ENCODE results near the gene GLIS1. TPM values are rescaled to one million over a fixed set of nuclear protein-coding genes. Genes with fewer than 3 reads are reported as not detected.

Gene GLIS1
- total and polyA plus RNA-seq, 10 of the 15 experiments (the other 5 are each of a cell fraction or from before 2014, with no cell fraction given): not detected

DNA sequence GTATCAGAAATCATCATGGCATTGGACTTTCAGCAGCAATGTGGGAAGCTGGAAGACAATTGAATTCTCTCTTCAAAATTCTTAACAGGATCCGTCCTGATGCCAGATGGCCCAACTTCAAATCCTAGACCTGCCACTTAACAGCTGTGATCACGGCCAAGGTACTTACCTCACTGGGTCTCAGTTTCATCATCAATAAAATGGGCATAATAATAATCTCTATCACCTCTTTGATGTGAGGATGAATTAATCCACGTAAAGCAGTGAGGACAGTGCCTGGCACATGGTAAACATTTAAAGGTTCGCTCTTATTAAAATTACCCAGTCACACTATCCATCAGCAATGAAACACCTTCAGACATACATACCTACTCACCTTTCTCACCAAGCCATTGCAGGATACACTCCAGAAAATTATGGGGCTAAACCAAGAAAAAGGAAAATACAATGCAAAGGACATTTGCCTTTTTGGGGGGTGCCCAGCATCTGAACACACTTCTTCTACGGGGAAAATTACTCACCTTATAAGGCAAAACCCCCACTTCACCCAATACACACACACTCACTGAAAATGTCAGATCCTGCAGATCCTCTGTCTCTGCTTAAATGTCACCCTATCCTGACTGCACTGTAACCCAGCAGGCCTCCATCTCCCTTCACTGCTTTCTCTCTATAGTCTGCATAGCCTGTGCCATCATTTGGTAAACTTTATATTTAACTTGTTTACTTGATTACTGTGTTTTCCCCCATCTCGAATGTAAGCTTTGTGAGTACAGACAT is 21.7 kb downstream of the GLIS1 start:
- ChIA-PET RAD21 (ENCODE audit: unreplicated experiment) (no interaction called here), CTCF (interaction anchor here (0.6 to 1.1 kb wide), 4 partner anchors 37 to 234 kb away, joined by 3 to 4 read pairs (median 3); no protein-coding TSS in a partner anchor)
- in situ Hi-C loops (cut with MboI): no loop called here
- TF ChIP-seq, protein P1, sequence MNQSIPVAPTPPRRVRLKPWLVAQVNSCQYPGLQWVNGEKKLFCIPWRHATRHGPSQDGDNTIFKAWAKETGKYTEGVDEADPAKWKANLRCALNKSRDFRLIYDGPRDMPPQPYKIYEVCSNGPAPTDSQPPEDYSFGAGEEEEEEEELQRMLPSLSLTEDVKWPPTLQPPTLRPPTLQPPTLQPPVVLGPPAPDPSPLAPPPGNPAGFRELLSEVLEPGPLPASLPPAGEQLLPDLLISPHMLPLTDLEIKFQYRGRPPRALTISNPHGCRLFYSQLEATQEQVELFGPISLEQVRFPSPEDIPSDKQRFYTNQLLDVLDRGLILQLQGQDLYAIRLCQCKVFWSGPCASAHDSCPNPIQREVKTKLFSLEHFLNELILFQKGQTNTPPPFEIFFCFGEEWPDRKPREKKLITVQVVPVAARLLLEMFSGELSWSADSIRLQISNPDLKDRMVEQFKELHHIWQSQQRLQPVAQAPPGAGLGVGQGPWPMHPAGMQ (IDR thresholded peaks at IDR 0.05; ENCODE audit: borderline replicate concordance): no peak
- TF ChIP-seq, protein P2, sequence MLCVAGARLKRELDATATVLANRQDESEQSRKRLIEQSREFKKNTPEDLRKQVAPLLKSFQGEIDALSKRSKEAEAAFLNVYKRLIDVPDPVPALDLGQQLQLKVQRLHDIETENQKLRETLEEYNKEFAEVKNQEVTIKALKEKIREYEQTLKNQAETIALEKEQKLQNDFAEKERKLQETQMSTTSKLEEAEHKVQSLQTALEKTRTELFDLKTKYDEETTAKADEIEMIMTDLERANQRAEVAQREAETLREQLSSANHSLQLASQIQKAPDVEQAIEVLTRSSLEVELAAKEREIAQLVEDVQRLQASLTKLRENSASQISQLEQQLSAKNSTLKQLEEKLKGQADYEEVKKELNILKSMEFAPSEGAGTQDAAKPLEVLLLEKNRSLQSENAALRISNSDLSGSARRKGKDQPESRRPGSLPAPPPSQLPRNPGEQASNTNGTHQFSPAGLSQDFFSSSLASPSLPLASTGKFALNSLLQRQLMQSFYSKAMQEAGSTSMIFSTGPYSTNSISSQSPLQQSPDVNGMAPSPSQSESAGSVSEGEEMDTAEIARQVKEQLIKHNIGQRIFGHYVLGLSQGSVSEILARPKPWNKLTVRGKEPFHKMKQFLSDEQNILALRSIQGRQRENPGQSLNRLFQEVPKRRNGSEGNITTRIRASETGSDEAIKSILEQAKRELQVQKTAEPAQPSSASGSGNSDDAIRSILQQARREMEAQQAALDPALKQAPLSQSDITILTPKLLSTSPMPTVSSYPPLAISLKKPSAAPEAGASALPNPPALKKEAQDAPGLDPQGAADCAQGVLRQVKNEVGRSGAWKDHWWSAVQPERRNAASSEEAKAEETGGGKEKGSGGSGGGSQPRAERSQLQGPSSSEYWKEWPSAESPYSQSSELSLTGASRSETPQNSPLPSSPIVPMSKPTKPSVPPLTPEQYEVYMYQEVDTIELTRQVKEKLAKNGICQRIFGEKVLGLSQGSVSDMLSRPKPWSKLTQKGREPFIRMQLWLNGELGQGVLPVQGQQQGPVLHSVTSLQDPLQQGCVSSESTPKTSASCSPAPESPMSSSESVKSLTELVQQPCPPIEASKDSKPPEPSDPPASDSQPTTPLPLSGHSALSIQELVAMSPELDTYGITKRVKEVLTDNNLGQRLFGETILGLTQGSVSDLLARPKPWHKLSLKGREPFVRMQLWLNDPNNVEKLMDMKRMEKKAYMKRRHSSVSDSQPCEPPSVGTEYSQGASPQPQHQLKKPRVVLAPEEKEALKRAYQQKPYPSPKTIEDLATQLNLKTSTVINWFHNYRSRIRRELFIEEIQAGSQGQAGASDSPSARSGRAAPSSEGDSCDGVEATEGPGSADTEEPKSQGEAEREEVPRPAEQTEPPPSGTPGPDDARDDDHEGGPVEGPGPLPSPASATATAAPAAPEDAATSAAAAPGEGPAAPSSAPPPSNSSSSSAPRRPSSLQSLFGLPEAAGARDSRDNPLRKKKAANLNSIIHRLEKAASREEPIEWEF (IDR thresholded peaks at IDR 0.05; ENCODE audit: insufficient replicate concordance, low read depth, low read length): no peak
- TF ChIP-seq MTA2 (IDR thresholded peaks at IDR 0.05; ENCODE audit: low read depth): no peak
- TF ChIP-seq IRF4 (IDR thresholded peaks at IDR 0.05; ENCODE audit: low read depth, low read length): no peak
- TF ChIP-seq, protein P3, sequence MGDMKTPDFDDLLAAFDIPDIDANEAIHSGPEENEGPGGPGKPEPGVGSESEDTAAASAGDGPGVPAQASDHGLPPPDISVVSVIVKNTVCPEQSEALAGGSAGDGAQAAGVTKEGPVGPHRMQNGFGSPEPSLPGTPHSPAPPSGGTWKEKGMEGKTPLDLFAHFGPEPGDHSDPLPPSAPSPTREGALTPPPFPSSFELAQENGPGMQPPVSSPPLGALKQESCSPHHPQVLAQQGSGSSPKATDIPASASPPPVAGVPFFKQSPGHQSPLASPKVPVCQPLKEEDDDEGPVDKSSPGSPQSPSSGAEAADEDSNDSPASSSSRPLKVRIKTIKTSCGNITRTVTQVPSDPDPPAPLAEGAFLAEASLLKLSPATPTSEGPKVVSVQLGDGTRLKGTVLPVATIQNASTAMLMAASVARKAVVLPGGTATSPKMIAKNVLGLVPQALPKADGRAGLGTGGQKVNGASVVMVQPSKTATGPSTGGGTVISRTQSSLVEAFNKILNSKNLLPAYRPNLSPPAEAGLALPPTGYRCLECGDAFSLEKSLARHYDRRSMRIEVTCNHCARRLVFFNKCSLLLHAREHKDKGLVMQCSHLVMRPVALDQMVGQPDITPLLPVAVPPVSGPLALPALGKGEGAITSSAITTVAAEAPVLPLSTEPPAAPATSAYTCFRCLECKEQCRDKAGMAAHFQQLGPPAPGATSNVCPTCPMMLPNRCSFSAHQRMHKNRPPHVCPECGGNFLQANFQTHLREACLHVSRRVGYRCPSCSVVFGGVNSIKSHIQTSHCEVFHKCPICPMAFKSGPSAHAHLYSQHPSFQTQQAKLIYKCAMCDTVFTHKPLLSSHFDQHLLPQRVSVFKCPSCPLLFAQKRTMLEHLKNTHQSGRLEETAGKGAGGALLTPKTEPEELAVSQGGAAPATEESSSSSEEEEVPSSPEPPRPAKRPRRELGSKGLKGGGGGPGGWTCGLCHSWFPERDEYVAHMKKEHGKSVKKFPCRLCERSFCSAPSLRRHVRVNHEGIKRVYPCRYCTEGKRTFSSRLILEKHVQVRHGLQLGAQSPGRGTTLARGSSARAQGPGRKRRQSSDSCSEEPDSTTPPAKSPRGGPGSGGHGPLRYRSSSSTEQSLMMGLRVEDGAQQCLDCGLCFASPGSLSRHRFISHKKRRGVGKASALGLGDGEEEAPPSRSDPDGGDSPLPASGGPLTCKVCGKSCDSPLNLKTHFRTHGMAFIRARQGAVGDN (IDR thresholded peaks at IDR 0.05): no peak
- no peak for TF ChIP-seq SUPT20H (IDR thresholded peaks at IDR 0.05; ENCODE audit: borderline replicate concordance, control insufficient read depth, low read depth, low read length)
- TF ChIP-seq ZNF217 (IDR thresholded peaks at IDR 0.05): no peak
- TF ChIP-seq, protein P4, sequence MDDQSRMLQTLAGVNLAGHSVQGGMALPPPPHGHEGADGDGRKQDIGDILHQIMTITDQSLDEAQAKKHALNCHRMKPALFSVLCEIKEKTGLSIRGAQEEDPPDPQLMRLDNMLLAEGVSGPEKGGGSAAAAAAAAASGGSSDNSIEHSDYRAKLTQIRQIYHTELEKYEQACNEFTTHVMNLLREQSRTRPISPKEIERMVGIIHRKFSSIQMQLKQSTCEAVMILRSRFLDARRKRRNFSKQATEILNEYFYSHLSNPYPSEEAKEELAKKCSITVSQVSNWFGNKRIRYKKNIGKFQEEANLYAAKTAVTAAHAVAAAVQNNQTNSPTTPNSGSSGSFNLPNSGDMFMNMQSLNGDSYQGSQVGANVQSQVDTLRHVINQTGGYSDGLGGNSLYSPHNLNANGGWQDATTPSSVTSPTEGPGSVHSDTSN (IDR thresholded peaks at IDR 0.05; ENCODE audit: insufficient replicate concordance, low read depth, low read length): no peak
- no peak for TF ChIP-seq HDAC2 (IDR thresholded peaks at IDR 0.05)
- TF ChIP-seq ESRRA (IDR thresholded peaks at IDR 0.05; ENCODE audit: low read length): no peak
- TF ChIP-seq MXI1 (IDR thresholded peaks at IDR 0.05; ENCODE audit: low read depth, low read length): no peak

More for the DNA sequence above, 21.7 kb downstream of the GLIS1 start:
- no peaks in the 10 kb centered on the region for H3K79me2 ChIP-seq (ENCODE audit: control insufficient read depth, insufficient read depth, low read length)
- no peak overlapping the region for H3K27ac ChIP-seq (ENCODE audit: control insufficient read depth, insufficient read depth)
- no TSS peak for BruUV-seq (replicated peaks)
- no peak for ATAC-seq
- no peak for FAIRE-seq
- intact Hi-C loops (cut with micrococcal nuclease; ENCODE audit: unreplicated experiment): no loop called here
- no peaks in the 10 kb centered on the region; a peak in 1 of 4 replicates for H3K27me3 ChIP-seq (replicated peaks in 1 of 2; ENCODE audit: control insufficient read depth in 2 of 2, insufficient read depth in 2 of 2, low read length in 1 of 2)
- H2AFZ ChIP-seq (ENCODE audit: control insufficient read depth, low read depth, low read length): no peak overlapping the region
- no peaks in the 10 kb centered on the region for H3K36me3 ChIP-seq (ENCODE audit: control insufficient read depth in 2 of 2, insufficient read depth in 2 of 2, low read length in 1 of 2)
- H3K9me3 ChIP-seq (replicated peaks; ENCODE audit: control insufficient read depth, insufficient read depth, low read length): no peaks in the 10 kb centered on the region
- no peaks in the 10 kb centered on the region for H3K4me1 ChIP-seq (ENCODE audit: control insufficient read depth, insufficient read depth, low read length)
- H3K4me2 ChIP-seq (ENCODE audit: control insufficient read depth, insufficient read depth): no peak overlapping the region
- WGBS (ENCODE audit: insufficient coverage, insufficient replicate concordance, low lambda C conversion rate, missing lambda C conversion rate): 30% methylated on average over 6 of the region's 6 CpGs
- no peak overlapping the region for H3K4me3 ChIP-seq
- no peaks in the 10 kb centered on the region for H4K20me1 ChIP-seq (ENCODE audit: control insufficient read depth, insufficient read depth)
- no peak overlapping the region for H3K9ac ChIP-seq (ENCODE audit: control insufficient read depth, insufficient read depth, low read length)
- no peak for DNase-seq (ENCODE audit: low read depth, low spot score)
- SMC1A ChIA-PET (ENCODE audit: uncharacterized antibody, unreplicated experiment): interaction anchor here (0.9 kb wide), 1 partner anchor 435 kb away, joined by 3 read pairs; no protein-coding TSS in a partner anchor
- POLR2A ChIA-PET: no interaction called here

Data from GM12878 (cell line).